ENCODE measurements around the gene FOXK2. TPM values are rescaled to one million over a fixed set of nuclear protein-coding genes. Genes with fewer than 3 reads are reported as not detected.

The FOXK2 gene
- total RNA-seq, 1 experiment from 2014 or later, result 118 TPM

DNA sequence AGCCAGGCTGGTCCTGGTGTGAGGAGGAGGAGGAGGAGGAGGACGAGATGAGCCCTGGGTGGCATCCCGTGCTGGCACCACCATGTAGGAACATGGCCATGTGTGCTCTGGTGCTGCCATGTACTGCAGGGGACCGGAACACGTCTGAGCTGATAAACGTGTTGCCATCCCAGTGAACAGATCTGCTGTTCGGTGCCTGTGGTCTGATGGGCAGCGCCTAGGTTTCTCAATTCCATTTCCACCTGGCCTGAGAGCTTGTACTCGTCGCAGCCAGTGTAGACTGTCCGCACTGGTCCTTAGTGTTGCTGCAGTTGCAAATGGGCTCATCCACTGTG is 28.4 kb upstream of the FOXK2 start:
- BruUV-seq (replicated peaks), result no TSS peak
- Histone ChIP-seq H3K9me3 (no peaks in the 10 kb centered on the region), H3K4me1 (peaks cover 14% of the 10 kb centered on the region), H3K4me3 (ENCODE audit: low read depth, low read length) (no peak overlapping the region), H3K27me3 (replicated peaks; ENCODE audit: control insufficient read depth, insufficient read depth, low read length) (no peaks in the 10 kb centered on the region), H3K36me3 (ENCODE audit: control insufficient read depth, insufficient read depth, low read length) (no peaks in the 10 kb centered on the region)
- Mint-ChIP-seq H3K27ac (ENCODE audit: unreplicated experiment) (no peak overlapping the region), H3K36me3 (ENCODE audit: insufficient read depth, unreplicated experiment) (peaks cover 44% of the 10 kb centered on the region), H3K27me3 (ENCODE audit: insufficient read depth, unreplicated experiment) (peaks cover 4% of the 10 kb centered on the region), H3K4me1 (ENCODE audit: low read depth, unreplicated experiment) (peaks cover 15% of the 10 kb centered on the region), H3K9me3 (ENCODE audit: unreplicated experiment) (no peaks in the 10 kb centered on the region), H3K4me3 (ENCODE audit: unreplicated experiment) (no peak overlapping the region)
- no peak for DNase-seq
- POLR2A ChIA-PET, result no interaction called here
- intact Hi-C loops (cut with micrococcal nuclease; ENCODE audit: unreplicated experiment), result loop anchor here (5.0 kb wide), 1 partner anchor 139 kb away; no protein-coding TSS in a partner anchor
- CTCF ChIA-PET, result interaction anchor here (0.6 kb wide), 1 partner anchor 11 kb away, joined by 8 read pairs; no protein-coding TSS in a partner anchor
- TF ChIP-seq, protein P1, sequence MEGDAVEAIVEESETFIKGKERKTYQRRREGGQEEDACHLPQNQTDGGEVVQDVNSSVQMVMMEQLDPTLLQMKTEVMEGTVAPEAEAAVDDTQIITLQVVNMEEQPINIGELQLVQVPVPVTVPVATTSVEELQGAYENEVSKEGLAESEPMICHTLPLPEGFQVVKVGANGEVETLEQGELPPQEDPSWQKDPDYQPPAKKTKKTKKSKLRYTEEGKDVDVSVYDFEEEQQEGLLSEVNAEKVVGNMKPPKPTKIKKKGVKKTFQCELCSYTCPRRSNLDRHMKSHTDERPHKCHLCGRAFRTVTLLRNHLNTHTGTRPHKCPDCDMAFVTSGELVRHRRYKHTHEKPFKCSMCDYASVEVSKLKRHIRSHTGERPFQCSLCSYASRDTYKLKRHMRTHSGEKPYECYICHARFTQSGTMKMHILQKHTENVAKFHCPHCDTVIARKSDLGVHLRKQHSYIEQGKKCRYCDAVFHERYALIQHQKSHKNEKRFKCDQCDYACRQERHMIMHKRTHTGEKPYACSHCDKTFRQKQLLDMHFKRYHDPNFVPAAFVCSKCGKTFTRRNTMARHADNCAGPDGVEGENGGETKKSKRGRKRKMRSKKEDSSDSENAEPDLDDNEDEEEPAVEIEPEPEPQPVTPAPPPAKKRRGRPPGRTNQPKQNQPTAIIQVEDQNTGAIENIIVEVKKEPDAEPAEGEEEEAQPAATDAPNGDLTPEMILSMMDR (IDR thresholded peaks at IDR 0.05; ENCODE audit: insufficient read depth in 1 of 2, low read depth in 1 of 2, low read length in 1 of 2, severe bottlenecking in 1 of 2, unreplicated experiment in 1 of 2), result no peak

DNA sequence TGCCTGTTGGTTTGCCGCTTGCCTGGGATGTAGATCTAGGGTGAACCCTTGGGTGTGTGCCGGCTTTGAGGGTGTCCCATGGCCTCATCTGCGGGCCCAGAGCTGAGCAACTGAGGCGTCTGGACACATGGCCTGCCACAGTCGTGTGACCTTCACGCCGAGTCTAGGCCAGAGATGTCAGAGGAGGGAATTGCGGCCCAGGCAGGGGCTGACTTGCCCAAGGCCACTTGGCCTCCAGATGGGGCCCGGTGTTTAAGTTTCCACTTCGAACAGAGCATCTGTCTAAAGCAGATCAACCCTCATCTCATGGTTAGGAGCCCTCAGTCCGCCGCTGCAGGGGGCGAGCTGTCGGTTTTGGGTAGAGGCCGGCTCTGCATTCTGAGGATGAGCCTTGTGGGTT is 28.0 kb upstream of the FOXK2 start:
- BruUV-seq (replicated peaks), result no TSS peak
- TF ChIP-seq, protein P1 (IDR thresholded peaks at IDR 0.05; ENCODE audit: insufficient read depth in 1 of 2, low read depth in 1 of 2, low read length in 1 of 2, severe bottlenecking in 1 of 2, unreplicated experiment in 1 of 2), result no peak
- Mint-ChIP-seq H3K36me3 (ENCODE audit: insufficient read depth, unreplicated experiment) (peaks cover 40% of the 10 kb centered on the region), H3K4me3 (ENCODE audit: unreplicated experiment) (no peak overlapping the region), H3K27me3 (ENCODE audit: insufficient read depth, unreplicated experiment) (peaks cover 4% of the 10 kb centered on the region), H3K4me1 (ENCODE audit: low read depth, unreplicated experiment) (peaks cover 12% of the 10 kb centered on the region), H3K27ac (ENCODE audit: unreplicated experiment) (no peak overlapping the region), H3K9me3 (ENCODE audit: unreplicated experiment) (no peaks in the 10 kb centered on the region)
- Histone ChIP-seq H3K4me1 (peaks cover 18% of the 10 kb centered on the region), H3K27me3 (replicated peaks; ENCODE audit: control insufficient read depth, insufficient read depth, low read length) (no peaks in the 10 kb centered on the region), H3K36me3 (ENCODE audit: control insufficient read depth, insufficient read depth, low read length) (no peaks in the 10 kb centered on the region), H3K4me3 (ENCODE audit: low read depth, low read length) (no peak overlapping the region), H3K9me3 (no peaks in the 10 kb centered on the region)
- no peak for DNase-seq
- ChIA-PET POLR2A (no interaction called here), CTCF (interaction anchor here (0.6 kb wide), 1 partner anchor 11 kb away, joined by 8 read pairs; no protein-coding TSS in a partner anchor)
- intact Hi-C loops (cut with micrococcal nuclease; ENCODE audit: unreplicated experiment), result loop anchor here (5.0 kb wide), 1 partner anchor 139 kb away; no protein-coding TSS in a partner anchor

DNA sequence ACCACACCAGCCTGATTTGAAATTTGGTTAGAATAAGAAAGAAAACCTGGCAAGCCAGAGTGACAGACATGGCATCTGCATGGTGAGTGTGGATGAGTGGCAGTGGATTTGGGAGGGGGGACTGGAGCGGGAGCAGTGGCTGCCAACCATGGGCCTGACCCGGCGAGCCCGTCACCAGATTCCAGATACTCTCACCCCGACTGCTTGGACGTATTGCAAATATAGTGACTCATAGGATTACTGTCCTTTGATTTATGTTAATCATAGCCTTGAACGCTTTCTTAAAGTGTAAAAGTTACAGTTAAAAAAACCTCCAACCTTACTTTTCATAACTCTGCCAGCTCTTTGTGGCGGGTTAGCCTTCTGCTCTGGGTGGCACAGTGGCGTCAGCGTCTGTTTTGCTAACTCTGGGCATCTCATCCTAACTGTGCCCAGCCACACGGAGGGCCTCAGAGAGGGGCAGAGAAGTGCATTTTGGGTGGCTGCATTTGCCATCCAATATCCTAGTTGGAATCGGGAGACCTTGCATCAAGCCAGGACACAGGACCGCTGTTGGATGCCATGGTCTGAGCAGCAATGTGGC is 26.8 kb upstream of the FOXK2 start:
- Histone ChIP-seq H3K27me3 (replicated peaks; ENCODE audit: control insufficient read depth, insufficient read depth, low read length) (no peaks in the 10 kb centered on the region), H3K4me1 (peaks cover 19% of the 10 kb centered on the region), H3K36me3 (ENCODE audit: control insufficient read depth, insufficient read depth, low read length) (no peaks in the 10 kb centered on the region), H3K9me3 (no peaks in the 10 kb centered on the region), H3K4me3 (ENCODE audit: low read depth, low read length) (no peak overlapping the region)
- CTCF ChIA-PET, result interaction anchor here (0.7 kb wide), 2 partner anchors 54 to 711 kb away, joined by 3 to 6 read pairs; no protein-coding TSS in a partner anchor
- H3K27me3 Mint-ChIP-seq (ENCODE audit: insufficient read depth, unreplicated experiment), result peaks cover 4% of the 10 kb centered on the region
- no peak overlapping the region for H3K4me3 Mint-ChIP-seq (ENCODE audit: unreplicated experiment)
- H3K9me3 Mint-ChIP-seq (ENCODE audit: unreplicated experiment), result no peaks in the 10 kb centered on the region
- H3K27ac Mint-ChIP-seq (ENCODE audit: unreplicated experiment), result no peak overlapping the region
- peaks cover 37% of the 10 kb centered on the region for H3K36me3 Mint-ChIP-seq (ENCODE audit: insufficient read depth, unreplicated experiment)
- intact Hi-C loops (cut with micrococcal nuclease; ENCODE audit: unreplicated experiment), result loop anchor here (5.0 kb wide), 1 partner anchor 140 kb away; no protein-coding TSS in a partner anchor
- H3K4me1 Mint-ChIP-seq (ENCODE audit: low read depth, unreplicated experiment), result peaks cover 12% of the 10 kb centered on the region
- TF ChIP-seq, protein P1 (IDR thresholded peaks at IDR 0.05; ENCODE audit: insufficient read depth in 1 of 2, low read depth in 1 of 2, low read length in 1 of 2, severe bottlenecking in 1 of 2, unreplicated experiment in 1 of 2), result no peak
- BruUV-seq (replicated peaks), result no TSS peak
- no peak for DNase-seq
- POLR2A ChIA-PET, result no interaction called here
